DOHH2 (cell line): ENCODE data around the gene MMAB.

ENCODE experiments used
- EZH2phosphoT487 ChIP-seq: fragments of 200-600 bp; sonication (generic); IDR thresholded peaks from 2 replicates; pipeline ENCODE4 v1.6.1; 2017; ENCODE audit warnings: borderline replicate concordance, mild to moderate bottlenecking, antibody characterized with exemption, low read length, moderate library complexity, mixed read lengths
- TF ChIP-seq, protein P1 (sequence below): fragments of 200-600 bp; sonication (generic); IDR thresholded peaks from one replicate; pipeline ENCODE4 v1.5.1; 2014; ENCODE audit warnings: antibody characterized with exemption, mild to moderate bottlenecking, low read depth, low read length; ENCODE audit not compliant: poor library complexity, severe bottlenecking

DNA sequence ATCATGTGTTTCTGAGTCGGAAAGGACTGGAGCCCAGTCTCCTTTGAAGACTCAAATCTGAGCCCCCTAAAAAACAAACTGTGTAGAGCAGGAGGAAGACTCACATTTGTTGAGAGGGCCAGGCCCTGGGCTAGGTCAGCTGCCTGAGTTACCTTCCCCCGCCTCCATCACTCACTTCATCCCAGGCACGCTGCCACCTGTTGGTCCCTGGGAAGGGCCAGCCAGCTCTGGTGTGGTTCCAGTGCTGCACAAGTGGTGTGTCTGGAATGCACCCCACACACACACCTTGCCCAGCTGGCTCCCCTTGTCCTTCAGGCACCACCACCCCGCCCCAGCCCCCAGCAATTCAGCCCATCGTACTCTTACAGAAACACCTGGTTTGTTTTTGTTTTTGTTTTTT, 9.3 kb upstream of the MMAB start:
- TF ChIP-seq, protein P1, sequence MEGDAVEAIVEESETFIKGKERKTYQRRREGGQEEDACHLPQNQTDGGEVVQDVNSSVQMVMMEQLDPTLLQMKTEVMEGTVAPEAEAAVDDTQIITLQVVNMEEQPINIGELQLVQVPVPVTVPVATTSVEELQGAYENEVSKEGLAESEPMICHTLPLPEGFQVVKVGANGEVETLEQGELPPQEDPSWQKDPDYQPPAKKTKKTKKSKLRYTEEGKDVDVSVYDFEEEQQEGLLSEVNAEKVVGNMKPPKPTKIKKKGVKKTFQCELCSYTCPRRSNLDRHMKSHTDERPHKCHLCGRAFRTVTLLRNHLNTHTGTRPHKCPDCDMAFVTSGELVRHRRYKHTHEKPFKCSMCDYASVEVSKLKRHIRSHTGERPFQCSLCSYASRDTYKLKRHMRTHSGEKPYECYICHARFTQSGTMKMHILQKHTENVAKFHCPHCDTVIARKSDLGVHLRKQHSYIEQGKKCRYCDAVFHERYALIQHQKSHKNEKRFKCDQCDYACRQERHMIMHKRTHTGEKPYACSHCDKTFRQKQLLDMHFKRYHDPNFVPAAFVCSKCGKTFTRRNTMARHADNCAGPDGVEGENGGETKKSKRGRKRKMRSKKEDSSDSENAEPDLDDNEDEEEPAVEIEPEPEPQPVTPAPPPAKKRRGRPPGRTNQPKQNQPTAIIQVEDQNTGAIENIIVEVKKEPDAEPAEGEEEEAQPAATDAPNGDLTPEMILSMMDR = no peak
- TF ChIP-seq EZH2phosphoT487 = no peak
